A172 (cell line): ENCODE measurements around the gene C6orf163. TPM values are rescaled to one million over a fixed set of nuclear protein-coding genes. Genes with fewer than 3 reads are reported as not detected.

ENCODE experiments used
- DNase-seq: peaks from one replicate; pipeline ENCODE4 v3.0.0-alpha.2; 2015; ENCODE audit warnings: low spot score
- total RNA-seq: library from RNA; depleted of rRNA; stranded (reverse); fragments of >200 nt; shearing (Covaris generic); gene quantifications from 2 replicates; pipeline ENCODE4 v1.2.3, GENCODE V29; 2014

Gene C6orf163
- total RNA-seq, 1 experiment from 2014 or later, result 0.72 TPM

- no peak for DNase-seq
Measured at GRCh38 chr6:87356181-87356580, 11.6 kb downstream of the C6orf163 start.

GRCh38 chr6:87357479-87358196, 13.0 kb downstream of the C6orf163 start:
- no peak for DNase-seq

- DNase-seq, result no peak
Measured at GRCh38 chr6:87364602-87365252, 20.1 kb downstream of the C6orf163 start.

DNA sequence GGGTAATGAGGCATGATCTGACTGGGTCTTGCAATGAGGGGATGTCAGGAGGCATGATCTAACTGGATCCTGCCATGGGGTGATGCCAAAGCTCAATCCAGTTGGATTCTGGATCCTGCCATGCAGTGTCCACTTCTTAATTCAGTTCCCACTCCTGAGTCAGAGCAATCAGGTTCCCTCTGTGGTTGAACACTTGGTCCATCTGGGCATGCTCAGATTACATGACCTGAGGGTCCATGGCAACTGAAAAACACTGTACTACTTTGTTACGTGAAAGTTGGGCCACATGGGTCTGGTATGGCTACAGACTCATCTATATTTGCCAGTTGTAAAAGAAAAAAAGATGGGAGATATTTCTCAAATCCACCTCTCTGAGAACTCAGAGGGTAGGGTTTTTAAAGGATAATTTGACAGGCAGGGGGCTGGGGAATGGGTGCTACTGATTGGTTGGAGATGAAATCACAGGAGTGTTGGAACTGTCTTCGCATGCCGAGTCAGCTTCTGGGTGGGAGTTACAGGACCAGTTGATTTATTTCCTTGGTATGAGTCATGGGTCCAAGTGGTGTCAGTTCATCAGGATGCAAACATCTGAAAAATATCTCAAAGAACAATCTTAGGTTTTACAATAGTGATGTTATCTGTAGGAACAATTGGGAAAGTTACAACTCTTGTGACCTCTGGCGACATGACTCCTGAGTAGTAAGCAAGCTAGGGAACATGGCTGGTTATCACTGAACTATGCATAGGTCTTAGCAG, 21.6 kb downstream of the C6orf163 start:
- DNase-seq, result peak; percentile 7

DNA sequence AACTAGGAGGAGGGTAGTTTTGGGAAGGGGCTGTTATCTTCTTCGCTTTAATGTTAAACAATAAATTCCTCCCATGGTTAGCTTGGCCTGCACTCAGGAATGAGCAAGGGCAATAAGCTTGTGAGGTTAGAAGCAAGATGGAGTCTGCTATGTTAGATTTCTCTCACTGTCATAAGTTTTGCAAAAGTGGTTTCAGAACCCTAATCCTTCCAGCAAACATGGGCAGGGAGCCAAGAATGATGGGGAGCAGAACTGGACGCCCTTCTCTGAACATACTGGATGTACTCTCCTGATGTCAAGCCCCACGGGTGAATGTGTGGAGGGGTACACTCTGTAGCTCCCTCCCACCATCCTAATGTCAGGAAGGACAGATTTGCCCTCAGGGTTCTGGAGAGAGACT, 22.3 kb downstream of the C6orf163 start:
- DNase-seq, result no peak

GRCh38 chr6:87373377-87373776, 28.8 kb downstream of the C6orf163 start:
- DNase-seq, result no peak

GRCh38 chr6:87375315-87375714, 30.7 kb downstream of the C6orf163 start:
- no peak for DNase-seq

DNA sequence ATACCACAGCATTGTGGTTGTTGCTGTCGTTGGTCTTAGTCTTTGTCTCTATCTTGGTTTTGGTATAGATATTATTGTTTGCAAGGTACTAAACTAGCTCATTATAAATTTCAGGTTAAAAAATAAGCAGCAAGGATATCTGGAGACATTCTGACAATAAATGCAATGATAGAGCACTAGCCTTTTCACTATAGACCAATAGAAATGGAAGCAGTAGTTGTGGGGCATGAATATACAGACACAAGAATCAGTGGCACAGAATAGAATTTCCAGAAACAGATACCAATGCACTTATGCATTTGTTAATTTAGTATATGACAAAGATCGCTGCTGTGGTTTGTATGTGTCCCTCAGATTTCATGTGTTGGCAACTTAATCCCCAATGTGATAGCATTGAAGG, 32.0 kb downstream of the C6orf163 start:
- DNase-seq, result no peak

- no peak for DNase-seq
Measured at GRCh38 chr6:87378947-87379346, 34.3 kb downstream of the C6orf163 start.

DNA sequence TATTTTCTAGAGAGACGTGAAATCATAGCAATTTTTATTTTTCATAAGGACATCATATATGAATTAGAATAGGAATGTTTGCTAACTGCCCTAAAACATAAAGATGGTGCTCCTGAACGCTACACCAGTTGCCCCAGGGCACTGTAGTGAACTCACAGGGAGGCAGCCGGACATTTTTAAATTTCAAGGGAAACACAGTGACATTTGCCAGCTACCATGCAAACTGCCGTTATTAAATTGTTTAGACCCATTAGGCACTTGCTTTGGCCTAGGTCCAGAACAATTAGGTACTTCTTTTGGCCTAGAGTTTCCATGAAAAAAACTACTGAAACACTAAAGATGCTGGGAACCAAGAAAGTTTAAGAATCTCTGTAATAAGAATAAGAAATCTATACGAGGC, 38.2 kb downstream of the C6orf163 start:
- no peak for DNase-seq

DNA sequence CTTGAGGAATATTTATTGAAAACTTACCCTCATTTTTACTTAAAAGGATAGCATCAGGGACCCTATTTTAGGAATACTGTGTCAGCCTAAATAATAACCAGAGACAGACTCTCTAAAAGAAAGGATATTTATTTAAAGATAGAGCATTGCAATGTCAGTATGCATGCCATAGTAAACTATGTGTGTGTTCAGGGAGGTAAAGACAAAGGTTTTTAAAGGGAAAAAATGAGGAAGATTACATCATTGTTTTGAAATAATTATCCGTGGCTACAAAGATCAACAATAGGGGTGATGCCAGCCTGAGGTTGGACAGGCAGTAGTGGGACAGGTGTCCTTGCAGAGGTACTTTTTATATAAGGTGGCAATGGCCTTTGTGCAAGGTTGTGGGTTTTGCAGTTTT, 39.4 kb downstream of the C6orf163 start:
- no peak for DNase-seq

GRCh38 chr6:87384449-87384848, 39.8 kb downstream of the C6orf163 start:
- no peak for DNase-seq

DNA sequence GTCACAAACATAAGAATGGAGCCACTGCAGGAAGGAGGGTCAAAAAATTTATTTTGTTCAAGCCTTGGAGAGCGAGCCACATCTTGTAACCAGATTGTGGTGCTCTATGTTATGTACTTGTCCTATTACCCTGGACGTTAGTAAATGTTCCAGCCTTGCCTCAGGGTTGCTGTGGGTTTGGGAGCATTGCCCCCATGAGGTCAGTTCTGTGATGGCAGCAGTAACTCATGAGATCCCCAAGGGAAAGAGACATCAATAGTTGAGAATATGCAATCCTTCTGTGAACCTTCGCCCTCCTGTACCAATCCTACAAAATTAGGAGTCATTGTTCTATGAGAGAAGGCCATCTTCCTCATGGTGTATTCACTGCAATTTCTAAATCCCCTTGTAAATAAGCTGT, 46.7 kb downstream of the C6orf163 start:
- DNase-seq, result peak; percentile 11

DNA sequence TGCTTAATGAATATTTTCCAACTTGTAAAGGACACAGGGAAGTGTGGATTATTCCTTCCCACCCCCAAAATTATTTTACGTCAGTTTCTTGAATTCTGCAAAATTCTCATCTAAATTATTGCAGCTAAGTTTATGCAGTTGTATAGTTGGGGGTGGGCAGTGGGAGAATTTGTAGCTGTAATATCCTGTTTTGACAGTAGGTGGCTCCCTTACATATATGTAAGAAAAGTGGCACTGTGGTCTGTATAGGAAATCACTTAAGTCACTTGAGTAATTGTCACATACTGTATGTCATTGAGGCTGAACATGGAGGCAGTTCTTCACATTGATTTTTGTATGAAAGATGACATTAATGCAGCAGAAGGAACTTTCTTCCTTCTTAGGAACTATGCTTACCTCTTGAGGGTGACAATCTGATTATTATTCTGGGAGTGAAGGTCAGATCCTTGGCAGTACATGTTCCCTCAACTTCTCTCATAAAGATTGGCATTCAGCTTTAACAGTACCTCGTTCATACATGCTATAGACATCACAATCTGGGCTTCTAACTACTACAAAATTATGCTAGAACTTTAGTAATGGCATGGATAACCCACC, 48.5 kb downstream of the C6orf163 start:
- DNase-seq, result peak; percentile 45

DNA sequence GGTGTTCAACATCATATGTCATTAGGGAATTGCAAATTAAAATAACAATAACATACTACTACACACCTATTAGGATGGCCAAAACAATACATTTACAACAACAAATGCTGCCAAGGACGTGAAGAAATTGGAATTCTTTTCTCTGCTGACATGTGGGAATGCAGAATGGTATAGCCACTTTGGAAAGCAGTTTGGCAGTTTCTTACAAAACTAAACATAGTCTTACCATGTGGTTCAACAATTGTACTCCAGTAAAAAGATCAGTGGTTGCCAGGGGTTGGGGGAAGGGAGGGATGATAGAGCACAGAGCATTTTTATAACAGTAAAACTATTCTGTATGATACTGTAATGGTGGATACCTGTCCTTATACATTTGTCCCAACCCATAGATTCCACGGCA, 50.8 kb downstream of the C6orf163 start:
- DNase-seq, result no peak

DNA sequence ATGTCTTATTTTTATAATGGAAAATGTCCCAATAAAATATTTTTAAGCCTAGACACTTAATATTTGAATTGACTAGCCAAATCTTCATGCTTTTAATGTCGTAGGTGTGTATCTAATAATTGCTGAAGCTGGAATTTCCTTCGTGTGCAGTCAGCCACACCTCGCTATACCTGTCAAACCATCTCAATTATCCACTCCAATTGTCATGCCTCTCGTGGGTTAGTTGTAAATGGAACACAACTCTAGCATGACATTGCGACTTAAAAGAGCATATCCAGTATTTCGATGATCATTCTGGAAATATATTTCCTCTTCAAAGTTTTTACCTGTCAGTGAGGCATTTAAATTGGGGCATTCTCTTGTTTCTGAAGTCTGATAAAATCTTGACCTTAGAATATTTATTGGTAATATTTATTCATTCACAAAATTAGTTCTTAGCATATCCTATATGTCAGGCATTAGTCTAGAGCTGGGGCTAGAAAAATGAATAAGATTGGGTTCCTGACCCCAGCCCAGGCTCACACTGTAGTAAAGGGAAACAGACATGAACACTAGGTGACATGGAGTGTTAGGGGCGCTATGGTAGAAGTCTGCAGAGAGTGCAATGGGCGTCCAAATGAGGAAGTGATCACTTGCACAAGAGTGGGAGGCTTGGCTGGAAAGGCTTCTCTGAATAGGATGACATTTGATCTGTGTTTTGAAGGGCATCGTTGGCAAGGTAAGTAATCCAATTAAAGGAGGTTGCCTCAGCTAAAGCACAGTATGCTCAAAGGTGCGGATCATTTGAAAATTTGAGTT, 52.2 kb downstream of the C6orf163 start:
- no peak for DNase-seq

DNA sequence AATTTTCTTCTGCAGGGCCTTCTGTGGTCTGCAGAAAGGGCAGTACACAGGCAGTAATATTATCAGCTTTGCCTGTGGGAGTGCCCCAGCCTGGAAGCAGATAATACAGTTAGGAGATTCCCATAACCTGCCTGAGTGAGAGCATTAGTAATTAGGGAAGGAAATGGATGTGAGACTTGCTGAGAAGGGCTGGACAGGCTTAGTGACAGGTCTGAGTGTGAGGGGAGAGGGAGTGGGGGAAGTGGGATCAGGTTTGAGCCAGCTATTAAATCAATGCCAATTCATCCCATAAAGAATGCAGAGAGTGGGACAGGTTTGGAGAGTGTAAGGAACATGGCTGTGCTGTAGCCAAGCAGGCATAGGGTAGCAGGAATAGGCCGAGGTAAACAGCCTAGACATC, 53.0 kb downstream of the C6orf163 start:
- no peak for DNase-seq

GRCh38 chr6:87401832-87402231, 57.2 kb downstream of the C6orf163 start:
- no peak for DNase-seq

DNA sequence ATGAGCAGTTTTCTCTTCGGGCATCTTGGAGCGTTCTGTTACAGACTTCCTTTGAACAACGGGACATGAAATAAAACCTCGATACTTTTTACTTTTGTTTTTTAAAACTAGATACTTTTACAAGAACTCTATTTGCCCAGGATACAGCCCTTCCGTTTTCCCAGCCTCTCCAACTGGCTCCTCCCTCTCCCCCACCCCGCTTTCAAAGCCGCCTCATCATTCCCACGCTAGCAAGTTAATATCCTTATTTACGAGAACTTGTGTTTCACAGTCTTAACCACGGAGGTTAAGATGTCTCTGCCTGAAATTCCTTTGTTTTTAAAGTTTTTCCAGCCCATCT, 62.9 kb downstream of the C6orf163 start:
- DNase-seq, result peak; percentile 14

GRCh38 chr6:87407901-87408720, 63.5 kb downstream of the C6orf163 start, which contains the start of gene CFAP206:
Gene CFAP206 (plus strand): TSS chr6:87407972. CDS start chr6:87409840, 1,868 bp downstream.
- DNase-seq, result peak; percentile 78

DNA sequence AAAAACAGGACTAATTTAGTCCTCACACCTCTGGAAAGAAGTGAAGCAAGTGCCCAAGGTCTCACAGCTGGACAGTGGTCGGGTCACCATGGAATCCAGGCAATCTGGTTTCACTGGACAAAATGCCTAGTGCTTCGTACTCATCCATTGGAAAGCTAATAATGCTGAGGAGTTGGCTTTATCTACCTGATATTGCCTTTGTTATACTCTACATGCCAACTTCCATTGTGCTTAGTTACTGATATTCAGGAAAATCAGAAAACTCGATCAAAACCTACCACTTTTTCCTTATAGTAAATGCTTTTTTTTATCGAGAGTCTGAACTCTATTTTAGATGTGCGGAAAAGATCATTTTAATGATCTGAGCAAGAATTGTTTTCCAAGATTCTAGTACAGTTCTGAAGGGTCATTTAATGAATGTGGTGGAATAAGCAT, 64.1 kb downstream of the C6orf163 start:
- no peak for DNase-seq
